HepG2 (cell line): ENCODE measurements around the gene SRBD1. TPM values are rescaled to one million over a fixed set of nuclear protein-coding genes. Genes with fewer than 3 reads are reported as not detected.

Source experiments
- E2F5 ChIP-seq: sonication (generic); formaldehyde crosslinking; conservative IDR thresholded peaks from 2 replicates; pipeline ENCODE4 v1.4.0; 2020; ENCODE audit warnings: missing genetic modification reagents
- MAZ ChIP-seq, 2 experiments: sonication (generic) in 1 of 2; formaldehyde crosslinking in 1 of 2; IDR thresholded peaks; 2 replicates each; pipeline versions ENCODE4 v1.5.0 to v1.6.1; 2012 to 2020; ENCODE audit warnings: low read depth in 2 of 2, mild to moderate bottlenecking in 2 of 2, borderline replicate concordance in 1 of 2, improper control_type of control experiment in 1 of 2, low read length in 1 of 2, missing genetic modification reagents in 1 of 2, moderate library complexity in 1 of 2
- MTERF4 ChIP-seq: sonication (generic); formaldehyde crosslinking; IDR thresholded peaks from 2 replicates; pipeline ENCODE4 v1.8.0; 2023; ENCODE audit warnings: mild to moderate bottlenecking, missing genetic modification reagents
- NFYB ChIP-seq: sonication (generic); formaldehyde crosslinking; IDR thresholded peaks from 2 replicates; pipeline ENCODE4 v1.4.0; 2020; ENCODE audit warnings: missing genetic modification reagents
- RORA ChIP-seq: sonication (generic); formaldehyde crosslinking; IDR thresholded peaks from 2 replicates; pipeline ENCODE4 v1.5.0; 2020; ENCODE audit warnings: mild to moderate bottlenecking, missing genetic modification reagents, moderate library complexity
- SMARCC2 ChIP-seq: fragments of 450-650 bp; IDR thresholded peaks from 2 replicates; pipeline ENCODE4 v1.6.1; 2017; ENCODE audit warnings: antibody characterized with exemption, mild to moderate bottlenecking
- TP53 ChIP-seq: sonication (generic); formaldehyde crosslinking; conservative IDR thresholded peaks from 2 replicates; pipeline ENCODE4 v1.4.0; 2020; ENCODE audit warnings: missing genetic modification reagents
- WIZ ChIP-seq: sonication (generic); formaldehyde crosslinking; IDR thresholded peaks from 2 replicates; pipeline ENCODE4 v1.5.1; 2020; ENCODE audit warnings: mild to moderate bottlenecking, missing genetic modification reagents
- ZBED4 ChIP-seq: sonication (generic); formaldehyde crosslinking; IDR thresholded peaks from 2 replicates; pipeline ENCODE4 v1.4.0; 2020; ENCODE audit warnings: missing genetic modification reagents, borderline replicate concordance
- ZFP37 ChIP-seq: sonication (generic); formaldehyde crosslinking; IDR thresholded peaks from 2 replicates; pipeline ENCODE4 v1.4.0; 2020; ENCODE audit warnings: missing genetic modification reagents, borderline replicate concordance
- ZIK1 ChIP-seq: sonication (generic); formaldehyde crosslinking; IDR thresholded peaks from 2 replicates; pipeline ENCODE4 v1.5.0; 2020; ENCODE audit warnings: mild to moderate bottlenecking, low read depth, missing genetic modification reagents, borderline replicate concordance
- ZKSCAN8 ChIP-seq: IDR thresholded peaks from 2 replicates; pipeline ENCODE4 v1.6.1; 2016; ENCODE audit warnings: borderline replicate concordance, missing genetic modification reagents, missing compliant biosample characterization
- ZNF20 ChIP-seq: sonication (generic); formaldehyde crosslinking; IDR thresholded peaks from 2 replicates; pipeline ENCODE4 v1.4.0; 2020; ENCODE audit warnings: mild to moderate bottlenecking, moderate library complexity, missing genetic modification reagents
- ZNF234 ChIP-seq: sonication (generic); formaldehyde crosslinking; conservative IDR thresholded peaks from 2 replicates; pipeline ENCODE4 v1.5.1; 2020; ENCODE audit warnings: mild to moderate bottlenecking, missing genetic modification reagents
- ZNF256 ChIP-seq: sonication (generic); formaldehyde crosslinking; conservative IDR thresholded peaks from 2 replicates; pipeline ENCODE4 v1.4.0; 2020; ENCODE audit warnings: missing genetic modification reagents
- ZNF264 ChIP-seq: sonication (generic); formaldehyde crosslinking; IDR thresholded peaks from 2 replicates; pipeline ENCODE4 v1.4.0; 2020; ENCODE audit warnings: missing genetic modification reagents
- ZNF280B ChIP-seq: sonication (generic); formaldehyde crosslinking; IDR thresholded peaks from 2 replicates; pipeline ENCODE4 v1.5.0; 2020; ENCODE audit warnings: missing genetic modification reagents, mild to moderate bottlenecking, borderline replicate concordance
- ZNF335 ChIP-seq: sonication (generic); formaldehyde crosslinking; IDR thresholded peaks from 2 replicates; pipeline ENCODE4 v1.4.0; 2020; ENCODE audit warnings: missing genetic modification reagents
- ZNF567 ChIP-seq: sonication (generic); formaldehyde crosslinking; IDR thresholded peaks from 2 replicates; pipeline ENCODE4 v1.8.1; 2023; ENCODE audit warnings: mild to moderate bottlenecking, missing genetic modification reagents, borderline replicate concordance
- ZNF572 ChIP-seq: sonication (generic); formaldehyde crosslinking; IDR thresholded peaks from 2 replicates; pipeline ENCODE4 v1.5.1; 2020; ENCODE audit warnings: mild to moderate bottlenecking, missing genetic modification reagents
- ZSCAN21 ChIP-seq: sonication (generic); formaldehyde crosslinking; IDR thresholded peaks from 2 replicates; pipeline ENCODE4 v1.8.0; 2022; ENCODE audit warnings: mild to moderate bottlenecking, missing genetic modification reagents, moderate library complexity, borderline replicate concordance
- polyA plus RNA-seq, 8 experiments: library from polyadenylated mRNA; depleted of rRNA in 3 of 8; stranded (reverse) in 7 of 8; unstranded in 1 of 8; fragments of >200 nt; fragmentation: Illumina TruSeq in 4 of 8; extraction: Trizol in 4 of 8; gene quantifications; 2 replicates each; pipeline versions ENCODE4 v1.2.1 to v1.2.3, GENCODE V29; 2011 to 2016; ENCODE audit warnings: low read depth in 4 of 8, missing spikeins in 1 of 8, mixed read lengths in 1 of 8; ENCODE audit not compliant: insufficient read depth in 1 of 8
- total RNA-seq, 5 experiments: library from RNA; depleted of rRNA; stranded (reverse); fragments of >200 nt; fragmentation: Illumina TruSeq; extraction: Trizol; gene quantifications; 2 replicates each; pipeline ENCODE4 v1.2.3, GENCODE V29; 2016; ENCODE audit warnings: low read depth in 1 of 5

The SRBD1 gene
- total and polyA plus RNA-seq, 2 of the 13 experiments (the other 11 are each of a cell fraction or from before 2014, with no cell fraction given): 3.2 to 23.9 TPM

GRCh38 chr2:45649858-45650811, 39.1 kb upstream of the SRBD1 start (continued):
- peak; percentile 67 for TF ChIP-seq ZBED4 (CRISPR knock-in tag)
- no peak for TF ChIP-seq SMARCC2
- TF ChIP-seq RORA: no peak
- no peak for TF ChIP-seq ZNF256 (CRISPR knock-in tag)
- no peak for TF ChIP-seq WIZ (CRISPR knock-in tag)
- TF ChIP-seq MTERF4 (CRISPR knock-in tag): no peak
- TF ChIP-seq MAZ (IDR thresholded peaks at IDR 0.05; ENCODE audit: borderline replicate concordance, low read depth, low read length): no peak; the same call in 1 of the 2 replicates
- TF ChIP-seq MAZ (CRISPR knock-in tag; IDR thresholded peaks at IDR 0.05; ENCODE audit: low read depth): no peak; the same call in 1 of the 2 replicates
- peak; percentile 21; the same call in 1 of the 2 replicates for TF ChIP-seq ZNF567 (CRISPR knock-in tag)
- no peak for TF ChIP-seq TP53 (CRISPR knock-in tag)
- 0 out of 2 replicates have a peak, but pooled peaks have one; percentile 55 for TF ChIP-seq ZIK1
- TF ChIP-seq E2F5 (CRISPR knock-in tag): no peak
- TF ChIP-seq NFYB (CRISPR knock-in tag): 0 out of 2 replicates have a peak, but pooled peaks have one; percentile 17
- TF ChIP-seq ZNF234 (CRISPR knock-in tag): no peak
- TF ChIP-seq ZNF335 (CRISPR knock-in tag): no peak; the same call in 1 of the 2 replicates
- no peak for TF ChIP-seq ZNF572 (CRISPR knock-in tag)
- peak; percentile 77; the same call in 1 of the 2 replicates for TF ChIP-seq ZNF264 (CRISPR knock-in tag)
- 0 out of 2 replicates have a peak, but pooled peaks have one; percentile 29 for TF ChIP-seq ZKSCAN8 (CRISPR knock-in tag)
- TF ChIP-seq ZNF280B (CRISPR knock-in tag): no peak
- TF ChIP-seq ZNF20 (CRISPR knock-in tag): no peak
- TF ChIP-seq ZSCAN21 (CRISPR knock-in tag): no peak
- TF ChIP-seq ZFP37 (CRISPR knock-in tag): no peak
